H9 (cell line): Measurements from ENCODE around the gene FAM200B. TPM values are rescaled to one million over a fixed set of nuclear protein-coding genes. Genes with fewer than 3 reads are reported as not detected.

Source experiments
- DNase-seq: peaks from one replicate; pipeline ENCODE4 v3.0.0-alpha.2; 2017
- H2AFZ ChIP-seq: one replicate; pipeline ENCODE4 v1.6.1; 2013; ENCODE audit warnings: mild to moderate bottlenecking, low read length, control low read depth, moderate library complexity
- H2AK5ac ChIP-seq: 2 replicates; pipeline ENCODE4 v1.6.1; 2013; ENCODE audit warnings: low read length, control low read depth, mixed read lengths; ENCODE audit not compliant: insufficient read length
- H2BK120ac ChIP-seq: one replicate; pipeline ENCODE4 v1.6.1; 2013; ENCODE audit warnings: low read depth, mild to moderate bottlenecking, low read length, control low read depth, inconsistent platforms; ENCODE audit not compliant: poor library complexity, severe bottlenecking
- H2BK12ac ChIP-seq: 2 replicates; pipeline ENCODE4 v1.6.1; 2013; ENCODE audit warnings: low read length, control low read depth, mixed read lengths, low read depth; ENCODE audit not compliant: insufficient read length
- H2BK15ac ChIP-seq: 2 replicates; pipeline ENCODE4 v1.6.1; 2013; ENCODE audit warnings: low read depth, low read length, control low read depth
- H2BK20ac ChIP-seq: one replicate; pipeline ENCODE4 v1.6.1; 2013; ENCODE audit warnings: low read depth, mild to moderate bottlenecking, low read length, control low read depth, inconsistent platforms; ENCODE audit not compliant: poor library complexity, severe bottlenecking
- H2BK5ac ChIP-seq: 2 replicates; pipeline ENCODE4 v1.6.1; 2013; ENCODE audit warnings: low read length, control low read depth, mixed read lengths; ENCODE audit not compliant: insufficient read length
- H3K14ac ChIP-seq: 2 replicates; pipeline ENCODE4 v1.6.1; 2013; ENCODE audit warnings: low read length, control low read depth; ENCODE audit not compliant: insufficient read depth
- H3K18ac ChIP-seq: 2 replicates; pipeline ENCODE4 v1.6.1; 2013; ENCODE audit warnings: low read depth, mild to moderate bottlenecking, mixed read lengths, low read length, control low read depth; ENCODE audit not compliant: insufficient read length
- H3K23ac ChIP-seq: 2 replicates; pipeline ENCODE4 v1.6.1; 2013; ENCODE audit warnings: low read length, control low read depth, mixed read lengths, low read depth; ENCODE audit not compliant: insufficient read length
- H3K23me2 ChIP-seq: 2 replicates; pipeline ENCODE4 v1.6.1; 2013; ENCODE audit warnings: low read depth, mild to moderate bottlenecking, mixed read lengths, low read length, control low read depth; ENCODE audit not compliant: insufficient read length, poor library complexity, severe bottlenecking
- H3K27ac ChIP-seq: 2 replicates; pipeline ENCODE4 v1.5.1; 2013; ENCODE audit warnings: low read length, control low read depth, mixed read lengths, low read depth; ENCODE audit not compliant: insufficient read length
- H3K27me3 ChIP-seq: 2 replicates; pipeline ENCODE4 v1.6.1; 2013; ENCODE audit warnings: low read length, control low read depth, inconsistent platforms; ENCODE audit not compliant: insufficient read depth
- H3K4ac ChIP-seq: 2 replicates; pipeline ENCODE4 v1.6.1; 2013; ENCODE audit warnings: low read depth, mild to moderate bottlenecking, control low read depth, inconsistent platforms, low read length, moderate library complexity
- H3K4me1 ChIP-seq: 2 replicates; pipeline ENCODE4 v1.6.1; 2013; ENCODE audit warnings: low read length, control low read depth, inconsistent platforms; ENCODE audit not compliant: insufficient read depth
- H3K4me2 ChIP-seq: 2 replicates; pipeline ENCODE4 v1.6.1; 2013; ENCODE audit warnings: low read length, control low read depth, mixed read lengths; ENCODE audit not compliant: insufficient read length, insufficient read depth
- H3K56ac ChIP-seq: 2 replicates; pipeline ENCODE4 v1.6.1; 2013; ENCODE audit warnings: low read depth, mild to moderate bottlenecking, mixed read lengths, low read length, control low read depth; ENCODE audit not compliant: insufficient read length
- H3K79me1 ChIP-seq: 2 replicates; pipeline ENCODE4 v1.6.1; 2013; ENCODE audit warnings: low read depth, mild to moderate bottlenecking, moderate library complexity, low read length, control low read depth, inconsistent platforms; ENCODE audit not compliant: insufficient read depth, poor library complexity, severe bottlenecking
- H3K79me2 ChIP-seq: 2 replicates; pipeline ENCODE4 v1.6.1; 2013; ENCODE audit warnings: low read length, control low read depth, inconsistent platforms; ENCODE audit not compliant: insufficient read depth
- H3K9ac ChIP-seq: 2 replicates; pipeline ENCODE4 v1.6.1; 2013; ENCODE audit warnings: low read length, control low read depth, mixed read lengths; ENCODE audit not compliant: insufficient read length; ENCODE audit errors: extremely low read depth
- H3K9me3 ChIP-seq: one replicate; pipeline ENCODE4 v1.6.1; 2013; ENCODE audit warnings: low read depth, low read length, inconsistent platforms; ENCODE audit not compliant: control insufficient read depth
- H3T11ph ChIP-seq: one replicate; pipeline ENCODE4 v1.6.1; 2013; ENCODE audit warnings: mild to moderate bottlenecking, low read length, control low read depth, inconsistent platforms
- H4K20me1 ChIP-seq: one replicate; pipeline ENCODE4 v1.6.1; 2013; ENCODE audit not compliant: control insufficient read depth, insufficient read length, insufficient read depth
- H4K5ac ChIP-seq: 2 replicates; pipeline ENCODE4 v1.6.1; 2013; ENCODE audit warnings: low read depth, mild to moderate bottlenecking, mixed read lengths, low read length, control low read depth; ENCODE audit not compliant: insufficient read length
- H4K8ac ChIP-seq: replicated peaks from 2 replicates; pipeline ENCODE4 v1.6.1; 2013; ENCODE audit warnings: low read length, control low read depth, mixed read lengths, low read depth; ENCODE audit not compliant: insufficient read length
- H4K91ac ChIP-seq: 2 replicates; pipeline ENCODE4 v1.6.1; 2013; ENCODE audit warnings: low read depth, mild to moderate bottlenecking, moderate library complexity, mixed read lengths, low read length, control low read depth; ENCODE audit not compliant: insufficient read length
- H3K27ac Mint-ChIP-seq, 3 experiments: 2 replicates in 2 of 3; 3 replicates in 1 of 3; pipeline ENCODE4 v1.8.0; 2020 to 2021; ENCODE audit warnings: mixed read lengths in 3 of 3, mild to moderate bottlenecking in 1 of 3, moderate library complexity in 1 of 3
- H3K27me3 Mint-ChIP-seq: 2 replicates; pipeline ENCODE4 v1.8.0; 2021; ENCODE audit warnings: low read depth, mild to moderate bottlenecking, moderate library complexity, mixed read lengths
- H3K36me3 Mint-ChIP-seq, 3 experiments: 2 replicates in 2 of 3; 3 replicates in 1 of 3; pipeline ENCODE4 v1.8.0; 2020 to 2021; ENCODE audit warnings: low read depth in 3 of 3, mixed read lengths in 3 of 3; ENCODE audit not compliant: insufficient read depth in 1 of 3
- H3K4me1 Mint-ChIP-seq, 2 experiments: 2 replicates each; pipeline ENCODE4 v1.8.0; 2020; ENCODE audit warnings: mixed read lengths in 2 of 2
- H3K4me3 Mint-ChIP-seq, 2 experiments: 2 replicates in 1 of 2; 3 replicates in 1 of 2; pipeline ENCODE4 v1.8.0; 2020 to 2021; ENCODE audit warnings: mild to moderate bottlenecking in 2 of 2, mixed read lengths in 2 of 2, moderate library complexity in 1 of 2
- H3K9me3 Mint-ChIP-seq, 2 experiments: 2 replicates in 1 of 2; 3 replicates in 1 of 2; pipeline ENCODE4 v1.8.0; 2020; ENCODE audit warnings: mild to moderate bottlenecking in 2 of 2, mixed read lengths in 2 of 2, moderate library complexity in 1 of 2
- CTCF ChIP-seq: fragments of 200-600 bp; sonication (generic); conservative IDR thresholded peaks from 3 replicates; pipeline ENCODE4 v1.8.0; 2021; ENCODE audit warnings: antibody characterized with exemption, mild to moderate bottlenecking
- WGBS: extraction: QIAGEN DNeasy Blood & Tissue Kit; methylation state at CpG from one replicate; pipeline ENCODE4 v1.1.7; 2013; ENCODE audit warnings: missing lambda C conversion rate, low lambda C conversion rate, mixed read lengths; ENCODE audit not compliant: insufficient read length; ENCODE audit errors: extremely low coverage; 5-methylcytosine and 5-hydroxymethylcytosine counted together
- total RNA-seq: library from RNA; stranded (reverse); gene quantifications from 2 replicates; pipeline ENCODE4 v1.2.1, GENCODE V29; 2021

FAM200B gene
- total RNA-seq, 1 experiment from 2014 or later, result 19.6 TPM

- Histone ChIP-seq H3K14ac (no peak overlapping the region), H2BK5ac (no peak overlapping the region), H3K79me1 (no peaks in the 10 kb centered on the region), H3K56ac (no peak overlapping the region), H3T11ph (no peak overlapping the region), H2BK20ac (no peak overlapping the region), H4K8ac (no peak overlapping the region), H2AFZ (no peak overlapping the region), H2BK120ac (no peak overlapping the region), H3K27ac (no peak overlapping the region), H3K9me3 (no peaks in the 10 kb centered on the region), H2AK5ac (no peak overlapping the region), H4K20me1 (no peaks in the 10 kb centered on the region), H3K4me2 (no peak overlapping the region), H4K5ac (no peak overlapping the region), H3K23ac (no peak overlapping the region), H3K79me2 (no peaks in the 10 kb centered on the region), H3K27me3 (no peaks in the 10 kb centered on the region), H4K91ac (no peak overlapping the region), H2BK12ac (no peak overlapping the region), H3K9ac (no peak overlapping the region), H2BK15ac (no peak overlapping the region), H3K23me2 (no peaks in the 10 kb centered on the region), H3K4me1 (no peaks in the 10 kb centered on the region), H3K18ac (no peak overlapping the region), H3K4ac (no peak overlapping the region)
- H3K4me1 Mint-ChIP-seq, result peaks cover 4 to 12% of the 10 kb centered on the region in 2 experiments
- no peak for TF ChIP-seq CTCF
- no peak overlapping the region for H3K4me3 Mint-ChIP-seq
- H3K27ac Mint-ChIP-seq, result no peak overlapping the region
- H3K9me3 Mint-ChIP-seq, result no peaks in the 10 kb centered on the region
- no peaks in the 10 kb centered on the region for H3K36me3 Mint-ChIP-seq
- no peak for DNase-seq
- no peaks in the 10 kb centered on the region for H3K27me3 Mint-ChIP-seq
- WGBS, result no CpG with 5 or more reads among the region's 5 CpGs
Measured at GRCh38 chr4:15718465-15718864, 36.8 kb downstream of the FAM200B start.
